IMR-90 (cell line): Measurements from ENCODE around the gene MAK. TPM values are rescaled to one million over a fixed set of nuclear protein-coding genes. Genes with fewer than 3 reads are reported as not detected.

ENCODE experiments used
- ATAC-seq: fragments of 200-7000 bp; cut with Tn5 transposase; 2 replicates; pipeline ENCODE4 v1.9.1; 2020; ENCODE audit warnings: low read depth, mild to moderate bottlenecking, moderate library complexity
- BruUV-seq: library from RNA; stranded (reverse); fragments of 400-500 nt; replicated peaks from 2 replicates; lab custom pipeline; 2021; lab: Mats Ljungman, UMichigan
- CTCF ChIA-PET: fragments of 300-600 bp; formaldehyde crosslinking; extraction: SDS; loops from one replicate; lab custom pipeline; 2021; ENCODE audit warnings: antibody characterized with exemption; lab: Yijun Ruan, JAX
- POLR2A ChIA-PET: fragments of 300-600 bp; sonication (Branson Sonifier 250); formaldehyde crosslinking; loops from one replicate; lab custom pipeline; 2022; ENCODE audit warnings: antibody characterized with exemption; ENCODE audit not compliant: unreplicated experiment; lab: Charles Lee
- DNase-seq: peaks from one replicate; pipeline ENCODE4 v3.0.0; 2013
- H2AFZ ChIP-seq: replicated peaks from 2 replicates; pipeline ENCODE3; 2013; ENCODE audit warnings: low read length, mild to moderate bottlenecking; ENCODE audit not compliant: poor library complexity
- H2AK5ac ChIP-seq: 2 replicates; pipeline ENCODE4 v1.6.1; 2013; ENCODE audit warnings: low read depth, low read length, inconsistent platforms
- H2AK9ac ChIP-seq: replicated peaks from 2 replicates; pipeline ENCODE3; 2013; ENCODE audit warnings: mild to moderate bottlenecking, low read depth, low read length, moderate library complexity; ENCODE audit not compliant: poor library complexity
- H2BK120ac ChIP-seq: 2 replicates; pipeline ENCODE4 v1.6.1; 2013; ENCODE audit warnings: low read depth, low read length, inconsistent platforms
- H2BK15ac ChIP-seq: 3 replicates; pipeline ENCODE4 v1.6.1; 2013; ENCODE audit warnings: low read depth, low read length, inconsistent platforms
- H2BK20ac ChIP-seq: 2 replicates; pipeline ENCODE4 v1.6.1; 2013; ENCODE audit warnings: low read depth, mild to moderate bottlenecking, inconsistent platforms, low read length, moderate library complexity
- H2BK5ac ChIP-seq: 2 replicates; pipeline ENCODE4 v1.6.1; 2013; ENCODE audit warnings: mild to moderate bottlenecking, low read depth, low read length, inconsistent platforms; ENCODE audit not compliant: poor library complexity, severe bottlenecking
- H3K14ac ChIP-seq: replicated peaks from 2 replicates; pipeline ENCODE4 v1.6.1; 2013; ENCODE audit warnings: low read depth, low read length, inconsistent platforms
- H3K18ac ChIP-seq: 2 replicates; pipeline ENCODE4 v1.6.1; 2013; ENCODE audit warnings: low read depth, low read length, control low read depth
- H3K23ac ChIP-seq: 2 replicates; pipeline ENCODE4 v1.6.1; 2013; ENCODE audit warnings: low read depth, low read length, inconsistent platforms
- H3K27ac ChIP-seq: 2 replicates; pipeline ENCODE4 v1.5.1; 2013; ENCODE audit warnings: mild to moderate bottlenecking, control low read depth, low read length; ENCODE audit not compliant: insufficient read depth
- H3K27me3 ChIP-seq: 2 replicates; pipeline ENCODE4 v1.6.1; 2013; ENCODE audit warnings: low read length; ENCODE audit not compliant: control insufficient read depth, insufficient read depth
- H3K36me3 ChIP-seq: 2 replicates; pipeline ENCODE4 v1.6.1; 2013; ENCODE audit warnings: low read length, mixed read lengths; ENCODE audit not compliant: control insufficient read depth, insufficient read depth
- H3K4ac ChIP-seq: 2 replicates; pipeline ENCODE4 v1.6.1; 2013; ENCODE audit warnings: low read depth, low read length, inconsistent platforms
- H3K4me1 ChIP-seq: 2 replicates; pipeline ENCODE4 v1.6.1; 2013; ENCODE audit warnings: low read length, mixed read lengths; ENCODE audit not compliant: control insufficient read depth, insufficient read depth
- H3K4me2 ChIP-seq: 2 replicates; pipeline ENCODE4 v1.6.1; 2013; ENCODE audit warnings: low read depth, mild to moderate bottlenecking, control low read depth, low read length, moderate library complexity
- H3K4me3 ChIP-seq: 2 replicates; pipeline ENCODE4 v1.5.1; 2013; ENCODE audit warnings: low read depth, mild to moderate bottlenecking, control low read depth, low read length, moderate library complexity; ENCODE audit not compliant: insufficient read depth
- H3K56ac ChIP-seq: 2 replicates; pipeline ENCODE4 v1.6.1; 2013; ENCODE audit warnings: low read length, inconsistent platforms; ENCODE audit not compliant: insufficient read depth; ENCODE audit errors: extremely low read depth
- H3K79me1 ChIP-seq, 2 experiments: 2 replicates each; pipeline ENCODE4 v1.6.1; 2013; ENCODE audit warnings: low read length in 2 of 2, inconsistent platforms in 1 of 2, low read depth in 1 of 2
- H3K9ac ChIP-seq: 2 replicates; pipeline ENCODE4 v1.6.1; 2013; ENCODE audit warnings: low read depth, low read length, control low read depth
- H3K9me1 ChIP-seq: 2 replicates; pipeline ENCODE4 v1.6.1; 2013; ENCODE audit warnings: low read length, inconsistent platforms; ENCODE audit not compliant: insufficient read depth
- H3K9me3 ChIP-seq: 2 replicates; pipeline ENCODE4 v1.6.1; 2013; ENCODE audit warnings: low read length; ENCODE audit not compliant: control insufficient read depth, insufficient read depth
- H4K20me1 ChIP-seq: 2 replicates; pipeline ENCODE4 v1.6.1; 2013; ENCODE audit warnings: low read length, inconsistent platforms; ENCODE audit not compliant: insufficient read depth
- H4K5ac ChIP-seq: 2 replicates; pipeline ENCODE4 v1.6.1; 2013; ENCODE audit warnings: mild to moderate bottlenecking, low read depth, low read length, control low read depth
- H4K8ac ChIP-seq, 2 experiments: 2 replicates each; pipeline ENCODE4 v1.6.1; 2013; ENCODE audit warnings: low read depth in 2 of 2, low read length in 2 of 2, control low read depth in 1 of 2, inconsistent platforms in 1 of 2
- H4K91ac ChIP-seq: 2 replicates; pipeline ENCODE4 v1.6.1; 2013; ENCODE audit warnings: low read depth, low read length, inconsistent platforms; ENCODE audit not compliant: insufficient read depth
- BHLHE40 ChIP-seq: fragments of 150-350 bp; IDR thresholded peaks from 2 replicates; pipeline ENCODE4 v1.6.1; 2016; ENCODE audit warnings: mild to moderate bottlenecking, low read depth, low read length
- CEBPB ChIP-seq: IDR thresholded peaks from 2 replicates; pipeline ENCODE4 v1.6.1; 2012; ENCODE audit warnings: low read depth, low read length, improper control_type of control experiment
- CHD1 ChIP-seq: IDR thresholded peaks from 2 replicates; pipeline ENCODE4 v1.6.1; 2012; ENCODE audit warnings: low read depth, low read length, improper control_type of control experiment
- CTCF ChIP-seq: conservative IDR thresholded peaks from 2 replicates; pipeline ENCODE4 v1.5.1; 2012; ENCODE audit warnings: mild to moderate bottlenecking, low read depth, low read length, improper control_type of control experiment
- ELK1 ChIP-seq: fragments of 150-350 bp; IDR thresholded peaks from 2 replicates; pipeline ENCODE4 v1.6.1; 2016; ENCODE audit warnings: low read depth, mild to moderate bottlenecking, low read length, moderate library complexity, borderline replicate concordance
- FOS ChIP-seq: fragments of 150-350 bp; IDR thresholded peaks from 2 replicates; pipeline ENCODE4 v1.6.1; 2016; ENCODE audit warnings: low read depth, low read length
- MAFK ChIP-seq: IDR thresholded peaks from 2 replicates; pipeline ENCODE4 v1.6.1; 2012; ENCODE audit warnings: low read depth, low read length, improper control_type of control experiment
- MAZ ChIP-seq: IDR thresholded peaks from 2 replicates; pipeline ENCODE4 v1.6.1; 2012; ENCODE audit warnings: low read depth, mild to moderate bottlenecking, low read length, improper control_type of control experiment, moderate library complexity, borderline replicate concordance
- MXI1 ChIP-seq: IDR thresholded peaks from 2 replicates; pipeline ENCODE4 v1.6.1; 2012; ENCODE audit warnings: low read depth, mild to moderate bottlenecking, low read length, moderate library complexity, borderline replicate concordance
- NFE2L2 ChIP-seq: fragments of 150-350 bp; IDR thresholded peaks from 2 replicates; pipeline ENCODE4 v1.6.1; 2016; ENCODE audit warnings: low read depth, mild to moderate bottlenecking, low read length
- POLR2A ChIP-seq: IDR thresholded peaks from 2 replicates; pipeline ENCODE4 v1.6.1; 2012; ENCODE audit warnings: mild to moderate bottlenecking, low read depth, low read length
- RAD21 ChIP-seq: IDR thresholded peaks from 2 replicates; pipeline ENCODE4 v1.6.1; 2012; ENCODE audit warnings: low read length, improper control_type of control experiment
- RCOR1 ChIP-seq: IDR thresholded peaks from 2 replicates; pipeline ENCODE4 v1.6.1; 2012; ENCODE audit warnings: mild to moderate bottlenecking, low read length, improper control_type of control experiment; ENCODE audit not compliant: insufficient replicate concordance
- RFX5 ChIP-seq: IDR thresholded peaks from 2 replicates; pipeline ENCODE4 v1.8.0; 2012; ENCODE audit warnings: low read depth, mild to moderate bottlenecking, low read length, moderate library complexity
- SMC3 ChIP-seq: fragments of 150-350 bp; IDR thresholded peaks from 2 replicates; pipeline ENCODE4 v1.6.1; 2016; ENCODE audit warnings: low read depth, mild to moderate bottlenecking, antibody characterized with exemption, low read length, moderate library complexity
- WGBS, 2 experiments: methylation state at CpG; one replicate each; pipeline versions ENCODE4 v1.1.5 to v1.1.7; 2013; ENCODE audit warnings: missing lambda C conversion rate in 2 of 2; ENCODE audit not compliant: insufficient read length in 1 of 2; ENCODE audit errors: extremely low coverage in 2 of 2; 5-methylcytosine and 5-hydroxymethylcytosine counted together
- dilution Hi-C: fragments of 300-500 bp; cut with HindIII; formaldehyde crosslinking; loops from one replicate; pipeline ENCODE4 v1.14.3; 2018; ENCODE audit warnings: low sequenced_read_pairs; ENCODE audit not compliant: unreplicated experiment
- in situ Hi-C: fragments of 300-500 bp; cut with MboI; formaldehyde crosslinking; loops from 3 replicates; pipeline ENCODE4 v1.14.3; 2019; ENCODE audit warnings: low sequenced_read_pairs, inconsistent platforms, mixed read lengths
- intact Hi-C: fragments of 100-400 bp; cut with micrococcal nuclease; formaldehyde crosslinking; loops from 2 replicates; pipeline ENCODE4 v1.10.0; 2022
- polyA plus RNA-seq, 3 experiments: library from polyadenylated mRNA; depleted of rRNA; stranded (reverse); fragments of >200 nt; gene quantifications; 2 replicates each; pipeline ENCODE4 v1.2.3, GENCODE V29; 2012; ENCODE audit warnings: low replicate concordance in 1 of 3
- total RNA-seq: library from RNA; depleted of rRNA; stranded (reverse); fragments of >200 nt; gene quantifications from 2 replicates; pipeline ENCODE4 v1.2.3, GENCODE V29; 2012
- TF ChIP-seq, protein P1 (sequence below): fragments of 150-350 bp; IDR thresholded peaks from 2 replicates; pipeline ENCODE4 v1.6.1; 2017; ENCODE audit warnings: mild to moderate bottlenecking, antibody characterized with exemption, low read length, low read depth

MAK gene
- total and polyA plus RNA-seq, 2 of the 4 experiments (the other 2 are of a cell fraction), result not detected

DNA sequence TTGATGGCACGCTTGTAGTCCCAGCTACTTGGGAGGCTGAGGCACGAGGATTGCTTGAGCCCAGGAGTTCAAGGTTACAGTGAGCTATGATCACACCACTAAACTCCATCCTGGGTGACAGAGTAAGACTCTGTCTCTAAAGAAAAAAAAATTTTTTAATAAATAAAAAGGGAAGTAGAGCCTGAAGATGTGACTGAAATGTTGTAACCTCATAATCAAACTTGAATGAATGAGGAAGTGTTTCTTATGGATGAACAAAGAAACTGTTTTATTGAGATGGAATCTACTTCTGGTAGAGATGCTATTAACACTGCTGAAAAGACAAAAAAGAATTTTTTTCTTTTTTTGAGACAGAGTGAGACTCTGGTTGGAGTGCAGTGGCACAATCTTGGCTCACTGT is 6.7 kb downstream of the MAK start:
- intact Hi-C loops (no loop called here), in situ Hi-C loops (loop anchor here (25.0 kb wide), 1 partner anchor 681 kb away; no protein-coding TSS in a partner anchor), dilution Hi-C loops (no loop called here)
- Histone ChIP-seq H3K36me3 (no peaks in the 10 kb centered on the region), H3K4ac (no peak overlapping the region), H4K8ac (no peak overlapping the region), H3K79me1 (no peaks in the 10 kb centered on the region), H4K91ac (no peak overlapping the region), H3K9ac (no peak overlapping the region), H3K14ac (no peak overlapping the region), H3K4me2 (no peak overlapping the region), H4K20me1 (no peaks in the 10 kb centered on the region), H2BK20ac (no peak overlapping the region), H3K27ac (no peak overlapping the region), H3K9me3 (no peaks in the 10 kb centered on the region), H3K18ac (no peak overlapping the region), H3K4me3 (no peak overlapping the region), H3K23ac (no peak overlapping the region), H3K4me1 (no peaks in the 10 kb centered on the region), H2AK5ac (no peak overlapping the region), H3K27me3 (peaks cover 9% of the 10 kb centered on the region), H3K9me1 (no peaks in the 10 kb centered on the region), H2BK15ac (no peak overlapping the region), H4K5ac (no peak overlapping the region), H2BK5ac (no peak overlapping the region), H2AK9ac (no peak overlapping the region), H3K56ac (no peak overlapping the region), H2BK120ac (no peak overlapping the region), H2AFZ (no peak overlapping the region)
- CTCF ChIA-PET, result no interaction called here
- TF ChIP-seq, protein P1, sequence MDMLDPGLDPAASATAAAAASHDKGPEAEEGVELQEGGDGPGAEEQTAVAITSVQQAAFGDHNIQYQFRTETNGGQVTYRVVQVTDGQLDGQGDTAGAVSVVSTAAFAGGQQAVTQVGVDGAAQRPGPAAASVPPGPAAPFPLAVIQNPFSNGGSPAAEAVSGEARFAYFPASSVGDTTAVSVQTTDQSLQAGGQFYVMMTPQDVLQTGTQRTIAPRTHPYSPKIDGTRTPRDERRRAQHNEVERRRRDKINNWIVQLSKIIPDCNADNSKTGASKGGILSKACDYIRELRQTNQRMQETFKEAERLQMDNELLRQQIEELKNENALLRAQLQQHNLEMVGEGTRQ, result no peak
- TF ChIP-seq RFX5, result no peak
- TF ChIP-seq MAFK, result no peak
- no peak for TF ChIP-seq CHD1
- TF ChIP-seq SMC3, result no peak
- TF ChIP-seq CTCF, result no peak
- no peak for TF ChIP-seq MAZ
- TF ChIP-seq POLR2A, result no peak
- no peak for TF ChIP-seq CEBPB
- no peak for TF ChIP-seq RAD21
- TF ChIP-seq RCOR1, result no peak
- TF ChIP-seq FOS, result no peak
- TF ChIP-seq MXI1, result no peak
- TF ChIP-seq BHLHE40, result no peak
- no peak for TF ChIP-seq NFE2L2
- no peak for TF ChIP-seq ELK1
- POLR2A ChIA-PET, result no interaction called here
- no peak for ATAC-seq
- no TSS peak for BruUV-seq
- DNase-seq, result no peak
- WGBS, 2 experiments, result no CpG with 5 or more reads among the region's 2 CpGs
